T-cell (primary cell): ENCODE results near the gene ITPK1. TPM values are rescaled to one million over a fixed set of nuclear protein-coding genes. Genes with fewer than 3 reads are reported as not detected.

Experiments
- ATAC-seq, 4 experiments: fragments of 200-7000 bp in 3 of 4; fragments of 150-1000 bp in 1 of 4; cut with Tn5 transposase; replicated peaks in 1 of 4; 1 replicate in 3 of 4; 2 replicates in 1 of 4; pipeline ENCODE4 v1.10.0; 2021; ENCODE audit warnings: moderate library complexity in 3 of 4, mild to moderate bottlenecking in 2 of 4, moderate number of reproducible peaks in 1 of 4
- CTCF ChIA-PET, 2 donors: fragments of 300-600 bp; sonication (Branson Sonifier 250); formaldehyde crosslinking; loops; one replicate each; lab custom pipeline; 2022; ENCODE audit warnings: antibody characterized with exemption in 2 of 2; lab: Charles Lee
- POLR2A ChIA-PET, 2 donors: fragments of 300-600 bp; sonication (Branson Sonifier 250); formaldehyde crosslinking; loops; one replicate each; lab custom pipeline; 2022; ENCODE audit warnings: antibody characterized with exemption in 2 of 2; lab: Charles Lee
- DNase-seq, 35 experiments: peaks; one replicate each; pipeline versions ENCODE4 v3.0.0 to v3.0.0-alpha.2; 2013 to 2023
- H3K27ac ChIP-seq: one replicate; pipeline ENCODE4 v1.5.1; 2013; ENCODE audit warnings: low read length
- H3K27me3 ChIP-seq, 2 experiments: replicated peaks in 1 of 2; 1 replicate in 1 of 2; 2 replicates in 1 of 2; pipeline versions ENCODE4 v1.6.1 to v1.7.0; 2013; ENCODE audit warnings: low read length in 1 of 2, mixed read lengths in 1 of 2; ENCODE audit not compliant: control insufficient read depth in 2 of 2, insufficient read depth in 2 of 2; ENCODE audit errors: extremely low read depth in 1 of 2
- H3K36me3 ChIP-seq, 2 donors: 1 replicate in 1 of 2; 2 replicates in 1 of 2; pipeline versions ENCODE4 v1.6.1 to v1.7.0; 2013; ENCODE audit warnings: low read length in 1 of 2; ENCODE audit not compliant: control insufficient read depth in 2 of 2, insufficient read depth in 1 of 2; ENCODE audit errors: extremely low read depth in 1 of 2
- H3K4me1 ChIP-seq, 2 experiments: 1 replicate in 1 of 2; 2 replicates in 1 of 2; pipeline versions ENCODE4 v1.6.1 to v1.7.0; 2013; ENCODE audit warnings: low read length in 2 of 2, mixed read lengths in 1 of 2; ENCODE audit not compliant: insufficient read depth in 2 of 2, control insufficient read depth in 1 of 2; ENCODE audit errors: extremely low read depth in 1 of 2
- H3K4me3 ChIP-seq, 2 donors: 1 replicate in 1 of 2; 2 replicates in 1 of 2; pipeline versions ENCODE4 v1.5.1 to v1.7.0; 2013; ENCODE audit warnings: mild to moderate bottlenecking in 2 of 2, low read length in 1 of 2, moderate library complexity in 1 of 2; ENCODE audit not compliant: control insufficient read depth in 1 of 2; ENCODE audit errors: extremely low read depth in 1 of 2
- H3K9me3 ChIP-seq: 2 replicates; pipeline ENCODE4 v1.7.0; 2013
- H3K27ac Mint-ChIP-seq, 2 donors: one replicate each; pipeline ENCODE4 v1.8.0; 2020 to 2021; ENCODE audit warnings: mild to moderate bottlenecking in 2 of 2, mixed read lengths in 2 of 2
- H3K27me3 Mint-ChIP-seq, 2 donors: one replicate each; pipeline ENCODE4 v1.8.0; 2021 to 2022; ENCODE audit warnings: mixed read lengths in 2 of 2
- H3K36me3 Mint-ChIP-seq: one replicate; pipeline ENCODE4 v1.8.0; 2021; ENCODE audit warnings: mixed read lengths
- H3K4me1 Mint-ChIP-seq, 3 donors: one replicate each; pipeline ENCODE4 v1.8.0; 2020 to 2022; ENCODE audit warnings: mixed read lengths in 3 of 3, mild to moderate bottlenecking in 1 of 3
- H3K4me3 Mint-ChIP-seq, 3 donors: one replicate each; pipeline ENCODE4 v1.8.0; 2020 to 2022; ENCODE audit warnings: mild to moderate bottlenecking in 3 of 3, mixed read lengths in 3 of 3, moderate library complexity in 3 of 3
- H3K9me3 Mint-ChIP-seq, 3 donors: one replicate each; pipeline ENCODE4 v1.8.0; 2020 to 2022; ENCODE audit warnings: mixed read lengths in 3 of 3
- WGBS: methylation state at CpG from one replicate; pipeline ENCODE4 v1.1.5; 2013; ENCODE audit warnings: missing lambda C conversion rate; ENCODE audit not compliant: insufficient coverage; 5-methylcytosine and 5-hydroxymethylcytosine counted together
- total RNA-seq, 35 experiments: library from RNA in 6 of 35; stranded (reverse) in 6 of 35; fragments of 120-200 nt in 1 of 35; gene quantifications; one replicate each; pipeline versions ENCODE4 v1.2.1 to v1.2.4 and lab custom pipeline; 2013 to 2026

The ITPK1 gene
- total RNA-seq, 5 donors from 2014 or later (not counting 1 experiment from before 2014, with no cell fraction given), result 28.0 to 43.0 (median 39.5) TPM

GRCh38 chr14:92929689-92930608 lies 185.8 kb downstream of the ITPK1 start:
- Mint-ChIP-seq H3K36me3 (no peaks in the 10 kb centered on the region), H3K9me3 (no peaks in the 10 kb centered on the region), H3K27me3 (peaks cover 4 to 9% of the 10 kb centered on the region in 2 donors), H3K4me3 (no peak overlapping the region), H3K4me1 (peaks cover 0 to under 1% (median 0%) of the 10 kb centered on the region in 3 donors), H3K27ac (no peak overlapping the region)
- POLR2A ChIA-PET, result no interaction called here
- Histone ChIP-seq H3K4me3 (no peak overlapping the region), H3K9me3 (no peaks in the 10 kb centered on the region), H3K27ac (no peak overlapping the region), H3K4me1 (no peaks in the 10 kb centered on the region), H3K36me3 (no peaks in the 10 kb centered on the region), H3K27me3 (peaks cover 0 to 9% of the 10 kb centered on the region in 2 experiments)
- DNase-seq (no peak), ATAC-seq (no peak)
- CTCF ChIA-PET, result no interaction called here
- 88% methylated on average over 16 of the region's 20 CpGs for WGBS

GRCh38 chr14:92928961-92929688 lies 186.6 kb downstream of the ITPK1 start:
- peaks cover 10 to 17% of the 10 kb centered on the region in 2 donors for H3K27me3 Mint-ChIP-seq
- no peak overlapping the region for H3K27ac Mint-ChIP-seq
- CTCF ChIA-PET, result no interaction called here
- no peak for ATAC-seq
- no peak overlapping the region for H3K4me3 ChIP-seq
- peaks cover 0 to 7% (median 2%) of the 10 kb centered on the region in 3 donors for H3K4me1 Mint-ChIP-seq
- no peaks in the 10 kb centered on the region for H3K9me3 ChIP-seq
- no peaks in the 10 kb centered on the region for H3K9me3 Mint-ChIP-seq
- peaks cover 0 to 14% of the 10 kb centered on the region in 2 experiments for H3K27me3 ChIP-seq
- H3K4me1 ChIP-seq, result no peaks in the 10 kb centered on the region
- no peaks in the 10 kb centered on the region for H3K36me3 Mint-ChIP-seq
- POLR2A ChIA-PET, result no interaction called here
- WGBS, result 76% methylated on average over 9 of the region's 12 CpGs
- no peaks in the 10 kb centered on the region for H3K36me3 ChIP-seq
- H3K4me3 Mint-ChIP-seq, result no peak overlapping the region
- H3K27ac ChIP-seq, result no peak overlapping the region
- no peak for DNase-seq

GRCh38 chr14:92928258-92928629 lies 187.5 kb downstream of the ITPK1 start:
- WGBS, result 20% methylated on average over 1 of the region's 3 CpGs
- H3K9me3 ChIP-seq, result no peaks in the 10 kb centered on the region
- Mint-ChIP-seq H3K27me3 (peaks cover 14 to 18% of the 10 kb centered on the region in 2 donors), H3K4me3 (no peak overlapping the region), H3K9me3 (no peaks in the 10 kb centered on the region), H3K27ac (no peak overlapping the region), H3K4me1 (peaks cover 0 to 8% (median 2%) of the 10 kb centered on the region in 3 donors), H3K36me3 (no peaks in the 10 kb centered on the region)
- H3K4me3 ChIP-seq, result no peak overlapping the region
- DNase-seq, result no peak
- peaks cover 0 to 3% of the 10 kb centered on the region in 2 experiments for H3K4me1 ChIP-seq
- H3K27ac ChIP-seq, result no peak overlapping the region
- ChIA-PET POLR2A (no interaction called here), CTCF (no interaction called here)
- peaks cover 0 to 23% of the 10 kb centered on the region in 2 experiments for H3K27me3 ChIP-seq
- no peak for ATAC-seq
- no peaks in the 10 kb centered on the region for H3K36me3 ChIP-seq

- Histone ChIP-seq H3K27me3 (peaks cover 0 to 28% of the 10 kb centered on the region in 2 experiments), H3K4me3 (no peak overlapping the region), H3K9me3 (no peaks in the 10 kb centered on the region), H3K4me1 (peaks cover 0 to 3% of the 10 kb centered on the region in 2 experiments), H3K36me3 (no peaks in the 10 kb centered on the region), H3K27ac (no peak overlapping the region)
- no peak overlapping the region for H3K4me3 Mint-ChIP-seq
- no peaks in the 10 kb centered on the region for H3K9me3 Mint-ChIP-seq
- H3K4me1 Mint-ChIP-seq, result peaks cover 0 to 10% (median 3%) of the 10 kb centered on the region in 3 donors
- 61% methylated on average over 10 of the region's 14 CpGs for WGBS
- H3K27ac Mint-ChIP-seq, result no peak overlapping the region
- POLR2A ChIA-PET, result no interaction called here
- no peaks in the 10 kb centered on the region for H3K36me3 Mint-ChIP-seq
- ATAC-seq, result no peak
- no peak for DNase-seq
- H3K27me3 Mint-ChIP-seq, result peaks cover 16 to 20% of the 10 kb centered on the region in 2 donors
- CTCF ChIA-PET, result no interaction called here
Observed at GRCh38 chr14:92927349-92928257, 188.1 kb downstream of the ITPK1 start.

GRCh38 chr14:92926931-92927330 lies 188.8 kb downstream of the ITPK1 start:
- H3K9me3 Mint-ChIP-seq, result no peaks in the 10 kb centered on the region

More at GRCh38 chr14:92926931-92927330, 188.8 kb downstream of the ITPK1 start:
- Mint-ChIP-seq H3K27me3 (peaks cover 22 to 26% of the 10 kb centered on the region in 2 donors), H3K4me3 (no peak overlapping the region), H3K36me3 (no peaks in the 10 kb centered on the region), H3K27ac (no peak overlapping the region), H3K4me1 (peaks cover 0 to 12% (median 6%) of the 10 kb centered on the region in 3 donors)
- Histone ChIP-seq H3K27ac (no peak overlapping the region), H3K4me3 (no peak overlapping the region), H3K36me3 (no peaks in the 10 kb centered on the region), H3K4me1 (peaks cover 0 to 3% of the 10 kb centered on the region in 2 experiments), H3K27me3 (peaks cover 0 to 34% of the 10 kb centered on the region in 2 experiments), H3K9me3 (no peaks in the 10 kb centered on the region)
- CTCF ChIA-PET, result no interaction called here
- WGBS, result 81% methylated on average over 3 of the region's 3 CpGs
- ATAC-seq (no peak), DNase-seq (no peak)
- POLR2A ChIA-PET, result no interaction called here
